ES-I3 (cell line): ENCODE data around the gene HDAC1.
"Not testable (repeated sequence)": the region's sequence is repeated elsewhere in the genome, so short reads cannot be mapped to it uniquely, and the experiment has no call there.

ENCODE experiments used
- H3K36me3 ChIP-seq: 2 replicates; pipeline ENCODE4 v1.6.1; 2013; ENCODE audit warnings: mild to moderate bottlenecking, low read length, control low read depth, moderate library complexity; ENCODE audit not compliant: insufficient read depth
- H3K4me1 ChIP-seq: 2 replicates; pipeline ENCODE4 v1.6.1; 2013; ENCODE audit warnings: mild to moderate bottlenecking, control low read depth, low read length; ENCODE audit not compliant: insufficient read depth
- H3K9ac ChIP-seq: 2 replicates; pipeline ENCODE4 v1.6.1; 2013; ENCODE audit warnings: low read depth, mild to moderate bottlenecking, low read length, moderate library complexity
- H3K9me3 ChIP-seq: 2 replicates; pipeline ENCODE4 v1.6.1; 2013; ENCODE audit warnings: mild to moderate bottlenecking, low read length, moderate library complexity; ENCODE audit not compliant: control insufficient read depth, insufficient read depth

The HDAC1 gene

DNA sequence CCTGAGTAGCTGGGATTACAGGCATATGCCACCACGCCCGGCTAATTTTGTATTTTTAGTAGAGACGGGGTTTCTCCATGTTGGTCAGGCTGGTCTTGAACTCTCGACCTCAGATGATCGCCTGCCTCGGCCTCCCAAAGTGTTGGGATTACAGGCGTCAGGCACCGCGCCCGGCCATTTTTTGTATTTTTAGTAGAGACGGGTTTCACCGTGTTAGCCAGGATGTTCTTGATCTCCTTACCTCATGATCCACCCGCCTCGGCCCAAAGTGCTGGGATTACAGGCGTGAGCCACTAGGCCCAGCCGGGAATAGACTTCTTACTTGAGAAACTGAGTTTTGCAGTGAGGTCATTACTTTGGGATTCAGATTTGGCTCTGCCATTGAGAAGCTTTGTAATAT lies 6.3 kb downstream of the HDAC1 start:
- not testable (repeated sequence) for H3K9ac ChIP-seq, H3K9me3 ChIP-seq, H3K4me1 ChIP-seq, H3K36me3 ChIP-seq

DNA sequence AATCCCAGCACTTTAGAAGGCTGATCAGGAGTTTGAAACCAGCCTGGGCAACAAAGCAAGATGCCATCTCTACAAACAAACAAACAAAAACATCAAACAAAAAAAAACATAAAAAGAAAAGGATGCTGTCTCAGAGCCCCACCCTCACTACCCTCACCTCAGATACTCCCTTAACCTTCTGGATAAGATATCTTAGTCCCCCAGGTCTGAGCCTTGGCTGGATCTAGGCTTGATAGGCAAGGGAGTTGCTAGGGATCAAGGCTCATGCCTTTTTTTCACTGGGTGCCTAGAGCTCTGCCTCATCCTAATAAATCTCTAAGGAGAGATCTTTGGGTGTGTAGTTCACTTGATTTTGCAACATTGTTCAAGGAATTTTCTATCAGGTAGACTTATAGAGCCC lies 7.4 kb downstream of the HDAC1 start:
- Histone ChIP-seq H3K36me3 (peaks cover 9% of the 10 kb centered on the region), H3K9me3 (no peaks in the 10 kb centered on the region), H3K9ac (no peak overlapping the region), H3K4me1 (no peaks in the 10 kb centered on the region; the same call in 1 of the 2 replicates)

DNA sequence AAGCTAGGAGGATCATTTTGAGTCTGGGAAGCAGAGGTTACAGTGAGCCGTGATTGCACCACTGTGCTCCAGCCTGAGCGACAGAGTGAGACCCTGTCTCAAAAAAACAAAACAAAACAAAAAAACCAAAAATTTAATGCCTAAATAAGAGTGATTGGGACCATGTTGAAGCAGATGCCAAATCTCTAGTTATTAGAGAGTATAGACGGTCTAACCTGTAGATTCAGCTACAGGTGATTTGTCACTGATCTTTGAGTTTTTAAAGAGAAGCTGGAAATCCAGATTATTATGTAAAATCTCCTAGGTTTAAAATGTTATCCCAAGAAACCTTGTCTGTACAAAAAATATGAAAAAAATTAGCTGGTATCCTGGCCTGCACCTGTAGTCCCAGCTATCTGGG lies 11.5 kb downstream of the HDAC1 start:
- H3K4me1 ChIP-seq = no peaks in the 10 kb centered on the region
- no peaks in the 10 kb centered on the region for H3K9me3 ChIP-seq
- no peak overlapping the region for H3K9ac ChIP-seq
- H3K36me3 ChIP-seq = peaks cover 15% of the 10 kb centered on the region

DNA sequence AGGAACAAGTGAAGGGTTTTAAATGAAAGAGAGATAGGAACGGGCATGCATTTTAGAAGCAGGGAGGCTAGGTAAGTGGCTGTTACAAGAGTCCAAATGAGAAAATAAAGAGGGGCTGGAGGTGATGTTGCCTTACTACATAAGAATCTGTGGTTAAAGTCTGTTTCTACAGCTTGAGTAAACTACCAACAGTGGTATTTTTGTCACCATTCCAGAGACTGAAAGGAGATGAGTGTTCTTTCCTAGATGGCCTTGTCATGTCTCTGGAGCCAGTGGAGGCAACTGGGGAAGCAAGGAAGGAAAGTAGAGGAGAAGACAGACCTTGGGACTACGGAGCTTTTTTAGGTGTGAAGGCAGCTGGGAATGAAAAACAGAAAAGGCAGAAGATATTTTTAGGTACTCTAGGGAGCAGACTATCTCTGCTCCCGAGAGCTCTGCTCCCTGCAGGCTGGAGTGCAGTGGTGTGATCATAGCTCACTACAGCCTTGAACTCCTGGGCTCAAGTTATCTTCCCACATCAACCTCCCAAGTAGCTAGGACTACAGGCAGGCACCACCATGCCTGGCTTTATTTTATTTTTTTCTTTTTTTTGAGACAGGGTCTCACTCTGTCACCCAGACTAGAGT lies 12.2 kb downstream of the HDAC1 start:
- Histone ChIP-seq H3K36me3 (peaks cover 15% of the 10 kb centered on the region), H3K4me1 (no peaks in the 10 kb centered on the region), H3K9me3 (no peaks in the 10 kb centered on the region), H3K9ac (no peak overlapping the region)

DNA sequence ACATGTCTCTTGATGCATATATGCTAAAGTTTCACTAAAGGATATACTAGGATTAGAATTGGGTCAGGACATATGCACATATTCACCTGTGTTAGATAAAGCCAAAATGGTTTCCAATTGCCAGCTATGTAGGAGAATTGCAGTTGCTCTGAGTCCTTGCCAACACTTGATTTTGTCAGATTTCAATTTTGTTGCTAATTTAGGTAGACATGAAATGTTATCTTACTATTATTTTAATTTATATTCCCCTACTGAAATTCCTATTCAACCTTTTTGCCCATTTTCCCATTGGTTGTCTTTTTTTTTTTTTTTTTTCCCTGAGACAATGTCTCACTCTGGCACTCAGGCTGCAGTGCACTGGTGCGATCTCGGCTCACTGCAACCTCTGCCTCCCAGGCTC lies 13.4 kb downstream of the HDAC1 start:
- Histone ChIP-seq H3K4me1 (no peaks in the 10 kb centered on the region), H3K9me3 (no peaks in the 10 kb centered on the region), H3K36me3 (peaks cover 15% of the 10 kb centered on the region), H3K9ac (no peak overlapping the region)

DNA sequence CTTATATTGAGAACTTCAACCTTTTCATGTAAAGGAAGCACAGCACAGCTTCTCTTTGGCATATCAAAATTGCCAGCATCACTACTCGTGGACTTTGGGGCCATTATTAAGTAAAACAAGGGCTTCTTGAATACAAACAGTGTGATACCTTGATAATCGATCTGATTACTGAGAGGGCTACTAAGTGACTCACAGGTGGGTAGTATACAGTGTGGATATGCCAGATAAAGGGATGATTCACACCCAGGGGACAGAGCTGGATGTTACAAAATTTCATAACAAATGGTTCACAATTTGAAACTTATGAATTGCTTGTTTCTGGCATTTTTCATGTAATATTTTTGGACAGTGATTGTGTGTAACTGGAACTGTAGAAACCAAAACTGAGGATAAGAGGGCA lies 15.4 kb downstream of the HDAC1 start:
- no peaks in the 10 kb centered on the region for H3K4me1 ChIP-seq
- peaks cover 15% of the 10 kb centered on the region for H3K36me3 ChIP-seq
- H3K9me3 ChIP-seq = no peaks in the 10 kb centered on the region
- H3K9ac ChIP-seq = no peak overlapping the region

DNA sequence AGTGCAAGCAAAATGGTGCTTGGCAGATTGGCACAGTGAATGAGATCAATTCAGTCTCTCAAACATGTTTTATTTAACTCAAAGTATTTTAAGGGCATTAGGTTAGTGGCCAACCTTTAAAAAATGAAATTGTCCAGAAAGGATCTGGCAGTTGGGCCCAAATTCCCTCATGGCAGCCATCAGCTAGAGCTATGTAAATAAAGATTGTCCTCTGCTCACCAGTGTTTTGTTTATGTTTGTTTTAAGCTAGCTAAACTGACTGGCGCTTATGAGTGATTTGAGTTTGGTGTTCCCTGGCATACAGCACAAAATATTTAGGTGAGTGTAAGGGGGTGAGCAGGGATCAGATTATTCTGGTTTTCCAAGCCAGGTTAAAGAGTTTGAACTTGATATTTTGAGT lies 18.1 kb downstream of the HDAC1 start:
- Histone ChIP-seq H3K9ac (no peak overlapping the region), H3K4me1 (no peaks in the 10 kb centered on the region), H3K36me3 (peaks cover under 1% of the 10 kb centered on the region; the same call in 1 of the 2 replicates), H3K9me3 (no peaks in the 10 kb centered on the region)

DNA sequence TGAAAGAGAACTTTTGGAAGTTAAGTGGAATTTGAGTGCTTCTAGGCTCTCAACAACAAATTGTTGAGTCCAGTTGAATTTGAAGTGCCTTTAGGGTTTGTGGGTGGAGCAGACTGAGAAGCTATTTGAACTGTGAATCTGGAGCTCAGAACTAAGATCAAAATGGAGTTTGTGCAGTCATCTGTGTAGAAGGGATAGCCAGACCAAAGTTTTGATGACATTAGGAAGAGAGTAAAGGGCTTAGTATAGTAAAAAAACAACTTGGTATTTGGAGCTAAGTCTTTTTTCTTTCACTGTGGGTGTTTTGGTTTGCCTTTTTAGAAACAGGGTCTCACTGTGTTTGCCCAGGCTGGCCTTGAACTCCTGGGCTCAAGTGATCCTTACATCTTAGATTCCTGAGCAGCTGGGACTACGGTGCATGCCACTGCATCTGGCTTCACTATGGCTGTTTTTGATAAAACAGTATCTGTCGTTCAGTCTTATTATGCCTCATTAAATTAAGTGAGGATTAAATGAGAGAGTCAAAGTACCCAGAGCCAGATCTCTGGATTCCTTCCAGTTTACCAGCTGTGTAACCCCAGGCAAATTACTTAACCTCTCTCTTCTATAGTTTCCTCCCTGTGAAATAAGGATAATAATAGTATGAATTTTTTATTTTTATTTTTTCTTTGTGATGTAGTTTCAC lies 20.0 kb downstream of the HDAC1 start:
- H3K9ac ChIP-seq = no peak overlapping the region
- no peaks in the 10 kb centered on the region for H3K9me3 ChIP-seq
- no peaks in the 10 kb centered on the region; the same call in 1 of the 2 replicates for H3K36me3 ChIP-seq
- no peaks in the 10 kb centered on the region for H3K4me1 ChIP-seq

DNA sequence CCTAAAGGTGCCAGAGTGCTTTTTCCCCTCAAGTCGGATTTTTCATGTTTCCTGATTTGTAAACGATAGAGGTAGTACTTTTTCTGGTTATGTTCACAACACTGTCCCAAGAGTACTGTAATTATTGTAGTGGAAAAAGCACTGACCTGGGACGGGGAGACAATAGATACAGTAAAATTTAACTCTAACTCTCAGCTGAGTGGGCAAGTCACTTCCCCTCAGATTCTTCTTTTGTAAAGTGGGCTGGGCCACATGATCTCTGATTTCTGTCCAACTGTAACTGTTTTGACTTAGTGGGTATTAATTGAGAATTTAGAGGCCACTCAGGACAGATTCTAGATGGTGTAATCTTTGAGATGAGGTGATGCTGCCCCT lies 25.0 kb downstream of the HDAC1 start:
- Histone ChIP-seq H3K9me3 (no peaks in the 10 kb centered on the region), H3K36me3 (peaks cover under 1% of the 10 kb centered on the region), H3K9ac (no peak overlapping the region), H3K4me1 (no peaks in the 10 kb centered on the region)

DNA sequence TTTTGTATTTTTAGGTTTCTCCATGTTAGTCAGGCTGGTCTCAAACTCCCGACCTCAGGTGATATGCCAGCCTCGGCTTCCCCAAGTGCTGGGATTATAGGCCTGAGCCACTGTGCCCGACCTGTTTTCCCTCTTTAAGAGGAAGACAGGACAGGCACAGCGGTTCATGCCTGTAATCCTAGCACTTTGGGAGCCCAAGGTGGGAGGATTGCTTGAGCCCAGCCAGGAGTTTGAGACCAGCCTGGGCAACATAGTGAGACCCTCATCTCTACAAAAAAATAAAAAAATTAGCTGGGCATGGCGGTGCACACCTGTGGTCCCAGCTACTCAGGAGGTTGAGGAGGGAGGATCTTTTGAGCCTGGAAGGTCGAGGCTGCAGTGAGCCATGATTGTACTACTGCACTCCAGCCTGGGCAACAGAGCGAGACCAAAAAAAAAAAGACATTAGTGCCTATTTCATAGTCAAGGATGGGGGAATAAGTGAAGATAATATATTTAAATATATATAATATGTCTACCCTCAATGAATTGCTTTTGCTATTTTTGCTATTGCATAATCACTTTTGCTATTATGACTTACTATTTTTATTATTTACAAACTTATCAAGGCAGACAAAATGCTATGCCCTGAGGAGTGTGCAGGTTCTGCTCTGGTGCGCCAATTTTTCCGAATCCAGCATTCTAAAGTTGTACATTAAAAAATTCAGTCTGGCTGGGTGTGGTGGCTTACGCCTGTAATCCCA lies 26.4 kb downstream of the HDAC1 start:
- Histone ChIP-seq H3K9ac (no peak overlapping the region), H3K36me3 (peaks cover 3% of the 10 kb centered on the region)

DNA sequence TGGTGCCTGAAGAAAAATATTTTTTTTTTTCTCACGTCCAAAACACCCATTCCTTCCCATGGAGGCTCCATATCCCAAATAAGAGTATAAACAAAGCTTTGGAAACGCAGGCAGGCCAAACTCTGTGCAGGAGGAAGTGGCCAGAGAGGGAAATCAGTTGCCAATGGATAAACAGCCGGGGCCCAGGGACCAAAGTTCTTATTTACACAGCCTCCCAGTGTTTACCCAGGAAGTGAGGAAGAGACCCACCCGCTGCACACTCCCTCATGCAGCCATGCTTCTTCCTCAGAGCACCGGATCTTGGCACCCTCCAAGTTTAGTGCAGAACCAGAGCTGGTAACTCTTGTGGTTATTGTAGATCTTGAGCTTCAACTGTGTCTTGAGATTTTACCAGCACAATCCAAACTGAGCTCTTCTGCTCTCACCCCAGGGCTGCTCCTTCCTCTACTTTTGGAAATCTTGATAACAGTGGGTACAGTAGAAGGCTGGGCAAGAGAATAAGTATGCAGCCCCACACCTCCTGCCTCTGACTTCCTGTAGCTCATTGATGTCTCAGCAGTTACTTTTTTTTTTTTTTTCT lies 29.9 kb downstream of the HDAC1 start:
- Histone ChIP-seq H3K4me1 (no peaks in the 10 kb centered on the region), H3K36me3 (peaks cover 4% of the 10 kb centered on the region), H3K9me3 (no peaks in the 10 kb centered on the region), H3K9ac (no peak overlapping the region)

More for the DNA sequence above, 26.4 kb downstream of the HDAC1 start:
- Histone ChIP-seq H3K9me3 (no peaks in the 10 kb centered on the region), H3K4me1 (no peaks in the 10 kb centered on the region)

DNA sequence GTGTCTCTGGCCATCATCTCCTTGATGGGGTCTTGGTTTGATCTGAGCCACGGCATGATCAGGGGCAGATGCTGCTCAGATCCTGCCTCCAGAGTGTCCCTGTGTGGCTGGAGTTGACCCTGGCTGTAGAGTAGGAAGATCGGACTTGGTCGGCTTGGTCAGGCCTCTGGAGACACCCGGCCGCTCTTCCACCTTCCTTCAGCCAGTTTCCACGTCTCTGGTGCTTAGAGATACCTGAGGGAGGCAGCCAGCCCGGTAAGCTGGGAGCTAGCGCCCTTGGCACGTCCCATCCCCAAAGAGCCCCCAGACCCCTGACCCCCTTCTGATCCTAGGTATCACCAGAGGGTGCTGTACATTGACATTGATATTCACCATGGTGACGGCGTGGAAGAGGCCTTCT lies 35.3 kb downstream of the HDAC1 start:
- peaks cover 35% of the 10 kb centered on the region for H3K36me3 ChIP-seq
- H3K4me1 ChIP-seq = no peaks in the 10 kb centered on the region
- no peak overlapping the region for H3K9ac ChIP-seq
- H3K9me3 ChIP-seq = no peaks in the 10 kb centered on the region

DNA sequence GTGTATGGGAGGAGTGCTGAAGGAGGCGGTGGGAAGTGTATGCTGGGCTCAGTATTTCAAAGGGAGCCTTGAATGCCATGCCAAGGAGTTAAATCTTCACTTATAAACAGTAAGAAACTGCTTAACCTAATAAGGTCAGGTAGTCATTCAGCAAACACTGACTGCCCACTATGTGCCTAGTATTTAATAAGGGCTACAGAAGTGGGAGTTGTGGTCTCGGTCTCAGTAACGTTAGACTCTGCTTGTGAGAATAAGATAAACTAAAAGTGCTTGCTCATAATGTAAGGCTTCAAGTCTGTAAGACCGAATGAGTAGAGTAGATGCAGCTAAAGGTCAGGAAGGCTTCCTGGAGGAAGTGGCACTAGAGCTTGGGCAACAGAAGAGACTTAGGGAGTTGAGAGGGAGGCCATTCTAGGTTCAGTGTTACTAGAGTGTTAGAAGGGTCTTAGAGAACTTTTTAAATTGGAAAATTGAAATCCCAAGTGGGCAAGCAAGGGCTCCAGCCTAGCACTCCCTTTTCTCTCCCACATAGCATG lies 38.1 kb downstream of the HDAC1 start:
- H3K4me1 ChIP-seq = 0 out of 2 replicates have a peak, but pooled peaks cover 3% of the 10 kb centered on the region
- no peaks in the 10 kb centered on the region for H3K9me3 ChIP-seq
- H3K9ac ChIP-seq = no peak overlapping the region
- peaks cover 35% of the 10 kb centered on the region for H3K36me3 ChIP-seq

DNA sequence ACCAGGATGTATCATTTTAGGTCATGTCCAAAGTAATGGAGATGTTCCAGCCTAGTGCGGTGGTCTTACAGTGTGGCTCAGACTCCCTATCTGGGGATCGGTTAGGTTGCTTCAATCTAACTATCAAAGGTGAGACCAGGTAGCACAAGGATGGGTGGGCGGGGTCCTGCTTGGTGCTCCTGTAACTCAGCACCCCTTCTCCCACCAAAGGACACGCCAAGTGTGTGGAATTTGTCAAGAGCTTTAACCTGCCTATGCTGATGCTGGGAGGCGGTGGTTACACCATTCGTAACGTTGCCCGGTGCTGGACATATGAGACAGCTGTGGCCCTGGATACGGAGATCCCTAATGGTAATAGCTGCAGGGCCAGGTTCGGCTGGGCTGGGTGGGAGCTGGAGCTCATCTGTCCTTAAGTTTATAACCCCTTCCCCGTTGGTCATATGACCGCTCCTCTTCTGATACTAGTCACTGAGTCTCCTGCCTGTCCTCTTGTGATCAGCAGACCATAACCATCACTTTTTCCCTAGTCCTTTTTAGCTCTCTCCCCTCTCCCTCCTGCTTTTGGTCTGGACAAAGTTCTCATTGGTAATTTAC lies 38.8 kb downstream of the HDAC1 start:
- Histone ChIP-seq H3K9ac (no peak overlapping the region), H3K9me3 (no peaks in the 10 kb centered on the region), H3K36me3 (peaks cover 35% of the 10 kb centered on the region), H3K4me1 (0 out of 2 replicates have a peak, but pooled peaks cover 3% of the 10 kb centered on the region)
